ENCODE results near the gene WNT2. TPM values are rescaled to one million over a fixed set of nuclear protein-coding genes. Genes with fewer than 3 reads are reported as not detected.
"Not testable (repeated sequence)": the region's sequence is repeated elsewhere in the genome, so short reads cannot be mapped to it uniquely, and the experiment has no call there.

The WNT2 gene
- total RNA-seq, 1 experiment from 2014 or later, result not detected

GRCh38 chr7:117312593-117313580 is 10.0 kb downstream of the WNT2 start:
- DNase-seq (ENCODE audit: low spot score), result no peak
- in situ Hi-C loops (cut with HindIII; ENCODE audit: low sequenced_read_pairs), result no loop called here

GRCh38 chr7:117308891-117309290 is 14.0 kb downstream of the WNT2 start:
- DNase-seq (ENCODE audit: low spot score), result no peak
- in situ Hi-C loops (cut with HindIII; ENCODE audit: low sequenced_read_pairs), result no loop called here

DNA sequence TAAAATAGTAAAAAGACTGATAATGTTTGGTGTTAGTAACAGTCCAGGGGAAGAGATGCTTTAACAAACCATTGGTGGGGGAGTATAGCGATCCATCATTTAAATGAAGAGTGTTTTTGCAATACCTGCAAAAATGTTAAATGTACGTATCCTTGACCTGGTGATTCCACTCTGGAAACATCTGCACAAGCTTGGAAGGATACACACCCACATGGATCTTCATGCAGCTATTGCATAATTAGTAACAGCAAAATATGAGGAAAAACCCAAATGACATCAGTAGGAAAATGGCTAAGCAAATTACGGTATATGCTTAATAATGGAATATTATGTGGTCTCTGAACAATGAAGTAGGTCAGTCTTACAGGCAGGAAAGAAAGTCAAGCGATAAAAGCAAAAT is 20.5 kb downstream of the WNT2 start:
- DNase-seq (ENCODE audit: low spot score), result no peak
- in situ Hi-C loops (cut with HindIII; ENCODE audit: low sequenced_read_pairs), result no loop called here

GRCh38 chr7:117300506-117300905 is 22.4 kb downstream of the WNT2 start:
- DNase-seq (ENCODE audit: low spot score); in situ Hi-C loops (cut with HindIII; ENCODE audit: low sequenced_read_pairs): not testable (repeated sequence)

- DNase-seq (ENCODE audit: low spot score), result no peak
- in situ Hi-C loops (cut with HindIII; ENCODE audit: low sequenced_read_pairs), result no loop called here
Observed at GRCh38 chr7:117297606-117298005, 25.3 kb downstream of the WNT2 start.

- no peak for DNase-seq (ENCODE audit: low spot score)
- in situ Hi-C loops (cut with HindIII; ENCODE audit: low sequenced_read_pairs), result no loop called here
Observed at GRCh38 chr7:117296066-117296465, 26.8 kb downstream of the WNT2 start.

DNA sequence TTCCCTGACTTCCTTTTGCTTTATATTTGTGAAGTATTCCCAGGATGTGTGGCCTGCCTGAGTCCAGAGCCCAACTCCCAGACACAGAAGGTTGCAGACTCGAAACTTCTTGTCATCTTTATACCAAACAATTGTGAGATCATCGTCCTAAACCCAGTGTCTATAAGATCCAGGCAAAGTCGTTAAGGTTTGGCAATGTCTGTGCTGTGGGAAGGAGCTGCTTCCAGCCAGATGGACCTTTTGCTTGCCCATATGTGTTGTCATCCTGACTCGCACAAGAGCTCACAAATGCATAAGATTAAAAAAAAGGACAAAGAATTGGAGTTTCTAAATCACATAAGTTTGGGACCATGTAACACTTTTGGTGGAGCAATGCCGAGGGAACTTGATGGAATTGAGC is 37.0 kb downstream of the WNT2 start:
- in situ Hi-C loops (cut with HindIII; ENCODE audit: low sequenced_read_pairs), result no loop called here
- no peak for DNase-seq (ENCODE audit: low spot score)

DNA sequence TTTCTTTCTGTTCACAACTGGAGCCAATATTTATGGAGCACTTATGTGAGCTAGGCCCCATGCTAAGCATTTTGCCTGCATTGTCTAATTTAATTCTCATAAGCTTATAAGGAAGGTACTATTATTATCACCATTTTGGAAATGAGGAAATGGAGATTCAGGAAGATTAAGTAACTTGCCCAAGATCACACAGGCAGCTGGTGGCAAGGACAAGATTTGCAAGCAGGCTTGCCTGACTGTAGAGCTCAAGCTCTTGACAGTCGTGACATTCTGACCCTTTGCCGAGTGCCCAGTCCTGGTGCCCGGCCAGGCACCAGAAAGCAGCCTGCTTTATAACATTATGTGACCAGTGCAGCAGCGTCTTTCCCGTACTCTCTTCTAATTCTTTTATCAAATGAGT is 38.2 kb downstream of the WNT2 start:
- no peak for DNase-seq (ENCODE audit: low spot score)
- in situ Hi-C loops (cut with HindIII; ENCODE audit: low sequenced_read_pairs), result no loop called here

GRCh38 chr7:117283779-117284178 is 39.1 kb downstream of the WNT2 start:
- DNase-seq (ENCODE audit: low spot score), result no peak
- in situ Hi-C loops (cut with HindIII; ENCODE audit: low sequenced_read_pairs), result no loop called here

DNA sequence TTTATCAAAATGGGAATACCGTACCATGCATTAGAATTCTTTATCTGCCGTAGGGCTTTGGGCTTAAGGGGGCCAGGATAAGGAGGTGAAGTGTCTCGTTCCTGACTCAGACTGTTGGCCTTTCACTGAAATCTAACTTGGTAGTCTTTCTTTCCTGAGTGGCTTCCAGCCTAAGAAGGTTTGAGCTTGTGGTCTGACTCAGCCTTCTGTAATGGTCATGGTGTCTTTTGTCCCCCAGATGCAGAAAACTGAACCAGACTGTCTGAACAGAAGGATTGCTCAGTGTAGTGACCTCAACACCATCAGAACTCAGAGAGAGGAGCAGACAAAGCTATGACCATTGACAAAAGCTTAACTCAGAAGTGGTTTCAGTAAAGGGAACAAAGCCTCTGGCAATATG is 39.5 kb downstream of the WNT2 start:
- in situ Hi-C loops (cut with HindIII; ENCODE audit: low sequenced_read_pairs), result no loop called here
- DNase-seq (ENCODE audit: low spot score), result no peak

GRCh38 chr7:117282239-117282812 is 40.5 kb downstream of the WNT2 start:
- in situ Hi-C loops (cut with HindIII; ENCODE audit: low sequenced_read_pairs), result no loop called here
- no peak for DNase-seq (ENCODE audit: low spot score)

DNA sequence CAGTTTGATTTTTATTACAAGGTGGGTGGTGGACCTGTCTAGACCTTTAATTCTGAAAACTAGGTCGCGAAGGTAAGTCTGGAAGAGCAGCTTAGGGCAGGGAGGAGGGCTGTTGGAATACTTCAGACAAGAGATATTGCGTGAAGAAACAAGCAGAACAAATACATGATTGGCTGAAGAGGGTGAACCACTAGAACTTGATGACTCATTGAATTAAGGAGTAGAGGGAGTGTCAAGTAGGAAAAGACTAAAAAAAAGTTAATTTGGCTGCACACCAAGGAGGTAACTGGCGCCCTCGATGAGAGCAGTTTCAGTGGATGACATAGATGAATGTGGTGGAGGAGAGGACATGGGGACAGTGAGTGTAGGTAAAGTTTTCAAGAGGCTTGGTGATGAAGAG is 41.3 kb downstream of the WNT2 start:
- in situ Hi-C loops (cut with HindIII; ENCODE audit: low sequenced_read_pairs), result no loop called here
- no peak for DNase-seq (ENCODE audit: low spot score)

- DNase-seq (ENCODE audit: low spot score), result no peak
- in situ Hi-C loops (cut with HindIII; ENCODE audit: low sequenced_read_pairs), result no loop called here
Observed at GRCh38 chr7:117279931-117280557, 42.8 kb downstream of the WNT2 start.

DNA sequence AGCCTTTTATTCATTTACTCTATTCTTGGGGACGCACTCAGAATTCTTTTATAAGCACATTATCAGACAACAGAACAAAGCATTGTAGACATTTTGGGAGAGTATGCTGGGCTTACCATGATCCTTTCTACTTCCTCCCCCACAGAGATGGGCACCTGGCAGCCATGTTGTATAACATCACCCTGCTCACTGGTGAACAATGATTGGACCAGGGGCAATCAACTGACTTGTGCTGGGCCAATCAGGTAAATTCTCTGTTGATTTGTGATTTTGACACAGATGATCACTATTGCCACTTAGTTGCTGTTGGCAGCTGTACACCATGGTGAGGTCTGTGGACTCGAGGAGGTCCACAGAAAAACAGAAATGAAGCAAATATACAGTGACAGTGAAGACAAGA is 43.7 kb downstream of the WNT2 start:
- in situ Hi-C loops (cut with HindIII; ENCODE audit: low sequenced_read_pairs), result no loop called here
- no peak for DNase-seq (ENCODE audit: low spot score)

GRCh38 chr7:117278040-117278439 is 44.8 kb downstream of the WNT2 start:
- no peak for DNase-seq (ENCODE audit: low spot score)
- in situ Hi-C loops (cut with HindIII; ENCODE audit: low sequenced_read_pairs), result no loop called here

GRCh38 chr7:117277576-117277975 is 45.3 kb downstream of the WNT2 start:
- no peak for DNase-seq (ENCODE audit: low spot score)

DNA sequence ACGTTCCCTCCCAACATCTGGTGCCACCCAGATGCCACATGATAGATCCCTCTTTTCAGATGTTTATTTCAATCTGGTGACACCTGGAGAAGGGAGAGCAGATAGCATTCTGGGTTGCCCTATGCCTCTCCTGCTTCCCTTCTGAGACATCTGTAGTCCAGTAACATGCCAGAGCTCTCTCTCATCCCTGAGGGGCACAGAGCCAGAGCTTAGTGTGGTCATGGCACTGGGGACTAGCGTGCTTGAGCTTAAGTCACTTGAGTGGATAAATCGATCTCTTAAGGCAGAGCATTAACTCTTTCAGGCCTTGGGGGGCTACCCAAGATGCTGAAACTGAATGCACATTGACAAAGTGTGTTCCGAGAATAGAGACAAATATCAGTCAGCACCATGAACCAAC is 47.9 kb downstream of the WNT2 start:
- no peak for DNase-seq (ENCODE audit: low spot score)
- in situ Hi-C loops (cut with HindIII; ENCODE audit: low sequenced_read_pairs), result no loop called here

More at GRCh38 chr7:117277576-117277975, 45.3 kb downstream of the WNT2 start:
- in situ Hi-C loops (cut with HindIII; ENCODE audit: low sequenced_read_pairs), result no loop called here

GRCh38 chr7:117273814-117274225 is 49.0 kb downstream of the WNT2 start:
- DNase-seq (ENCODE audit: low spot score), result no peak
- in situ Hi-C loops (cut with HindIII; ENCODE audit: low sequenced_read_pairs), result no loop called here

DNA sequence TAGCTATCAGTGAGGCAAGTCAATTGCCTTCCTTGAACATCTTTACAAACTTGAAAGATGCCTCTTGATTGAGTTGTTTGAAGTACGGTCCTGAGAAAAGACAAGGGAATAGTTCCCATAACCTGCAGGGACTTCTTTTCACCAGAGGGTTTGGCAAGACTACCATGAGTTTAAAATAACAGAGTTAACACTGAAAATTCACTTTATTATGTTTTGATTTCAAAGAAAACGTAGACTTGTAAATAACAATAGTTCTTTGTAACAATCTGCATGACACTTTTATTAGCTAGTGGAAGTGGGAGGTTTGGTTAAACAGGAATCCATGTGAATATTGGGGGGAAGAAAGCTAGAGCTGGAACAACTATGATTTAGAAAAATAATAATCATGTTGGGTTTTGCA is 49.5 kb downstream of the WNT2 start:
- in situ Hi-C loops (cut with HindIII; ENCODE audit: low sequenced_read_pairs), result no loop called here

More for the DNA sequence above, 49.5 kb downstream of the WNT2 start:
- no peak for DNase-seq (ENCODE audit: low spot score)
